OCI-LY1 (cell line): ENCODE measurements around the gene AHCY.

Source experiments
- H2AFZ ChIP-seq: fragments of 200-600 bp; sonication (generic), shearing (Covaris generic); 2 replicates; pipeline ENCODE4 v1.6.0; 2014; ENCODE audit warnings: antibody characterized with exemption, mild to moderate bottlenecking, low read length
- H3F3A ChIP-seq: fragments of 200-600 bp; sonication (generic), shearing (Covaris generic); 2 replicates; pipeline ENCODE4 v1.6.0; 2014; ENCODE audit warnings: mild to moderate bottlenecking, antibody characterized with exemption, low read length, moderate library complexity; ENCODE audit not compliant: insufficient read depth
- H3K27ac ChIP-seq: fragments of 200-600 bp; sonication (generic); 2 replicates; pipeline ENCODE4 v1.5.1; 2014; ENCODE audit warnings: low read length, mixed run types, mild to moderate bottlenecking, low read depth; ENCODE audit not compliant: poor library complexity, severe bottlenecking
- H3K27me3 ChIP-seq: fragments of 200-600 bp; sonication (generic); 2 replicates; pipeline ENCODE4 v1.6.0; 2014; ENCODE audit warnings: antibody characterized with exemption, mild to moderate bottlenecking, low read length, moderate library complexity; ENCODE audit not compliant: insufficient read depth
- H3K36me3 ChIP-seq: fragments of 200-600 bp; sonication (generic); 2 replicates; pipeline ENCODE4 v1.6.1; 2014; ENCODE audit warnings: mild to moderate bottlenecking, antibody characterized with exemption, low read length, moderate library complexity, mixed read lengths; ENCODE audit not compliant: insufficient read depth
- H3K4me1 ChIP-seq: fragments of 200-600 bp; sonication (generic); 2 replicates; pipeline ENCODE4 v1.5.1; 2014; ENCODE audit warnings: mild to moderate bottlenecking, low read length, moderate library complexity; ENCODE audit not compliant: insufficient read depth, severe bottlenecking
- H3K4me2 ChIP-seq: fragments of 200-600 bp; sonication (generic), shearing (Covaris generic); 2 replicates; pipeline ENCODE4 v1.6.1; 2014; ENCODE audit warnings: low read length
- H3K4me3 ChIP-seq: fragments of 200-600 bp; sonication (generic); 2 replicates; pipeline ENCODE4 v1.5.1; 2014; ENCODE audit warnings: low read length, low read depth, mild to moderate bottlenecking, mixed read lengths; ENCODE audit not compliant: poor library complexity, severe bottlenecking
- H3K79me2 ChIP-seq: fragments of 200-600 bp; shearing (Covaris generic); 2 replicates; pipeline ENCODE4 v1.6.1; 2016; ENCODE audit warnings: mixed run types, low read length, mixed read lengths; ENCODE audit not compliant: insufficient read depth
- H3K9ac ChIP-seq: fragments of 200-600 bp; sonication (generic), shearing (Covaris generic); 2 replicates; pipeline ENCODE4 v1.6.1; 2014; ENCODE audit warnings: mild to moderate bottlenecking, low read length, mixed read lengths
- H3K9me2 ChIP-seq: fragments of 200-600 bp; sonication (generic), shearing (Covaris generic); 2 replicates; pipeline ENCODE4 v1.6.1; 2014; ENCODE audit warnings: low read depth, mild to moderate bottlenecking, low read length, mixed read lengths
- H3K9me3 ChIP-seq: fragments of 200-600 bp; shearing (Covaris generic); 2 replicates; pipeline ENCODE4 v1.6.1; 2014; ENCODE audit warnings: low read length, mixed read lengths
- H4K20me1 ChIP-seq: fragments of 200-600 bp; sonication (generic), shearing (Covaris generic); 2 replicates; pipeline ENCODE4 v1.6.0; 2016; ENCODE audit warnings: mild to moderate bottlenecking, low read length; ENCODE audit not compliant: insufficient read depth
- EZH2 ChIP-seq: fragments of 200-600 bp; sonication (generic), shearing (Covaris generic); IDR thresholded peaks from 2 replicates; pipeline ENCODE4 v1.8.0; 2017; ENCODE audit warnings: borderline replicate concordance, mixed run types, mild to moderate bottlenecking, antibody characterized with exemption, low read length, moderate library complexity, mixed read lengths
- TF ChIP-seq, protein P1 (sequence below): fragments of 200-600 bp; sonication (generic), shearing (Covaris generic); IDR thresholded peaks from 2 replicates; pipeline ENCODE4 v1.5.1; 2017; ENCODE audit warnings: mild to moderate bottlenecking, antibody characterized with exemption, low read length, moderate library complexity, mixed read lengths

The AHCY gene

GRCh38 chr20:34312024-34312460, 8.9 kb upstream of the AHCY start:
- no peaks in the 10 kb centered on the region for H3K9me2 ChIP-seq
- H3K27ac ChIP-seq, result no peak overlapping the region
- H2AFZ ChIP-seq, result no peak overlapping the region
- H3K4me3 ChIP-seq, result peak overlapping the region; percentile 7
- TF ChIP-seq, protein P1, sequence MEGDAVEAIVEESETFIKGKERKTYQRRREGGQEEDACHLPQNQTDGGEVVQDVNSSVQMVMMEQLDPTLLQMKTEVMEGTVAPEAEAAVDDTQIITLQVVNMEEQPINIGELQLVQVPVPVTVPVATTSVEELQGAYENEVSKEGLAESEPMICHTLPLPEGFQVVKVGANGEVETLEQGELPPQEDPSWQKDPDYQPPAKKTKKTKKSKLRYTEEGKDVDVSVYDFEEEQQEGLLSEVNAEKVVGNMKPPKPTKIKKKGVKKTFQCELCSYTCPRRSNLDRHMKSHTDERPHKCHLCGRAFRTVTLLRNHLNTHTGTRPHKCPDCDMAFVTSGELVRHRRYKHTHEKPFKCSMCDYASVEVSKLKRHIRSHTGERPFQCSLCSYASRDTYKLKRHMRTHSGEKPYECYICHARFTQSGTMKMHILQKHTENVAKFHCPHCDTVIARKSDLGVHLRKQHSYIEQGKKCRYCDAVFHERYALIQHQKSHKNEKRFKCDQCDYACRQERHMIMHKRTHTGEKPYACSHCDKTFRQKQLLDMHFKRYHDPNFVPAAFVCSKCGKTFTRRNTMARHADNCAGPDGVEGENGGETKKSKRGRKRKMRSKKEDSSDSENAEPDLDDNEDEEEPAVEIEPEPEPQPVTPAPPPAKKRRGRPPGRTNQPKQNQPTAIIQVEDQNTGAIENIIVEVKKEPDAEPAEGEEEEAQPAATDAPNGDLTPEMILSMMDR, result no peak
- no peak for TF ChIP-seq EZH2
- no peaks in the 10 kb centered on the region for H3K9me3 ChIP-seq
- H3K4me1 ChIP-seq, result peaks cover 16% of the 10 kb centered on the region
- no peak overlapping the region for H3K9ac ChIP-seq
- peak overlapping the region; percentile 19; the same call in 1 of the 2 replicates for H3K4me2 ChIP-seq
- H3K27me3 ChIP-seq, result no peaks in the 10 kb centered on the region
- no peaks in the 10 kb centered on the region for H3K79me2 ChIP-seq
- H4K20me1 ChIP-seq, result no peaks in the 10 kb centered on the region
- no peaks in the 10 kb centered on the region for H3F3A ChIP-seq
- no peaks in the 10 kb centered on the region for H3K36me3 ChIP-seq

- TF ChIP-seq, protein P1, result peak; percentile 33; the same call in 1 of the 2 replicates
- TF ChIP-seq EZH2, result no peak
- Histone ChIP-seq H3K27me3 (no peaks in the 10 kb centered on the region), H3K4me2 (peak overlapping the region; percentile 19; the same call in 1 of the 2 replicates), H3K9ac (no peak overlapping the region), H2AFZ (no peak overlapping the region), H3K4me1 (peaks cover 16% of the 10 kb centered on the region), H3K27ac (no peak overlapping the region), H3K4me3 (peak overlapping the region; percentile 7), H3K36me3 (no peaks in the 10 kb centered on the region), H3K9me2 (no peaks in the 10 kb centered on the region), H3K9me3 (no peaks in the 10 kb centered on the region), H4K20me1 (no peaks in the 10 kb centered on the region), H3K79me2 (no peaks in the 10 kb centered on the region), H3F3A (no peaks in the 10 kb centered on the region)
These were observed 8.2 kb upstream of the AHCY start for GRCh38 chr20:34311118-34312023.

- H3K4me3 ChIP-seq, result no peak overlapping the region
- no peaks in the 10 kb centered on the region for H3K27me3 ChIP-seq
- H3K4me1 ChIP-seq, result peaks cover 16% of the 10 kb centered on the region
- H4K20me1 ChIP-seq, result no peaks in the 10 kb centered on the region
- no peak overlapping the region for H2AFZ ChIP-seq
- H3K79me2 ChIP-seq, result no peaks in the 10 kb centered on the region
- no peaks in the 10 kb centered on the region for H3K9me2 ChIP-seq
- H3K9me3 ChIP-seq, result no peaks in the 10 kb centered on the region
- no peaks in the 10 kb centered on the region for H3F3A ChIP-seq
- H3K36me3 ChIP-seq, result no peaks in the 10 kb centered on the region
- H3K4me2 ChIP-seq, result no peak overlapping the region
- no peak overlapping the region for H3K27ac ChIP-seq
- H3K9ac ChIP-seq, result no peak overlapping the region
- no peak for TF ChIP-seq EZH2
- TF ChIP-seq, protein P1, result no peak
These were observed 7.4 kb upstream of the AHCY start for GRCh38 chr20:34310481-34311117.
